ENCODE data around the gene MMP2. TPM values are rescaled to one million over a fixed set of nuclear protein-coding genes. Genes with fewer than 3 reads are reported as not detected.

Gene MMP2
- total RNA-seq (2014; rRNA removed) (0.75 TPM in 1 of 2 replicates, not detected in the other), Bru-seq, nascent RNA (percentile 1 among the genes with signal in this experiment), BruChase-seq, experiment 1, labeled RNA remaining after a 6-hour chase (not detected), BruChase-seq, experiment 2, labeled RNA remaining after a 2-hour chase (not detected)
- long read RNA-seq, result 0 reads

GRCh38 chr16:55478827-55479429, at the start of gene MMP2:
TSS of gene MMP2 (plus strand) at chr16:55479198. CDS start at chr16:55479480, 282 bp downstream.
- H3K79me2 ChIP-seq (ENCODE audit: low read length), result no peaks in the 10 kb centered on the region
- H3K4me2 ChIP-seq (ENCODE audit: low read length), result no peak within 1 kb of the TSS; the same call in 1 of the 2 replicates
- H3K27ac ChIP-seq (ENCODE audit: low read length), result no peak within 1 kb of the TSS
- H3K4me1 ChIP-seq (ENCODE audit: insufficient read depth, low read length), result no peaks in the 10 kb centered on the region
- no peak for ATAC-seq
- intact Hi-C loops (cut with micrococcal nuclease), result no loop called here
- POLR2A ChIA-PET (ENCODE audit: unreplicated experiment), result no interaction called here
- H3K4me3 ChIP-seq (ENCODE audit: low read length), result no peak within 1 kb of the TSS
- no peaks in the 10 kb centered on the region for H3K36me3 ChIP-seq (ENCODE audit: low read depth, low read length)
- H3F3A ChIP-seq (ENCODE audit: low read length, unreplicated experiment), result no peaks in the 10 kb centered on the region
- no peak within 1 kb of the TSS for H2AFZ ChIP-seq (ENCODE audit: low read length)
- TF ChIP-seq EZH2 (IDR thresholded peaks at IDR 0.05; ENCODE audit: low read length, unreplicated experiment), result no peak
- no peak for TF ChIP-seq EZH2phosphoT487 (IDR thresholded peaks at IDR 0.05; ENCODE audit: borderline replicate concordance, low read length)
- TF ChIP-seq, protein P1, sequence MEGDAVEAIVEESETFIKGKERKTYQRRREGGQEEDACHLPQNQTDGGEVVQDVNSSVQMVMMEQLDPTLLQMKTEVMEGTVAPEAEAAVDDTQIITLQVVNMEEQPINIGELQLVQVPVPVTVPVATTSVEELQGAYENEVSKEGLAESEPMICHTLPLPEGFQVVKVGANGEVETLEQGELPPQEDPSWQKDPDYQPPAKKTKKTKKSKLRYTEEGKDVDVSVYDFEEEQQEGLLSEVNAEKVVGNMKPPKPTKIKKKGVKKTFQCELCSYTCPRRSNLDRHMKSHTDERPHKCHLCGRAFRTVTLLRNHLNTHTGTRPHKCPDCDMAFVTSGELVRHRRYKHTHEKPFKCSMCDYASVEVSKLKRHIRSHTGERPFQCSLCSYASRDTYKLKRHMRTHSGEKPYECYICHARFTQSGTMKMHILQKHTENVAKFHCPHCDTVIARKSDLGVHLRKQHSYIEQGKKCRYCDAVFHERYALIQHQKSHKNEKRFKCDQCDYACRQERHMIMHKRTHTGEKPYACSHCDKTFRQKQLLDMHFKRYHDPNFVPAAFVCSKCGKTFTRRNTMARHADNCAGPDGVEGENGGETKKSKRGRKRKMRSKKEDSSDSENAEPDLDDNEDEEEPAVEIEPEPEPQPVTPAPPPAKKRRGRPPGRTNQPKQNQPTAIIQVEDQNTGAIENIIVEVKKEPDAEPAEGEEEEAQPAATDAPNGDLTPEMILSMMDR (conservative IDR thresholded peaks at IDR 0.05; ENCODE audit: low read depth, low read length), result no peak
- H3K9me2 ChIP-seq (replicated peaks; ENCODE audit: low read length), result no peaks in the 10 kb centered on the region
- no peak for DNase-seq
- no peak within 1 kb of the TSS for H3K9ac ChIP-seq (ENCODE audit: low read length)
- H4K20me1 ChIP-seq (ENCODE audit: low read length), result no peaks in the 10 kb centered on the region
- H3K27me3 ChIP-seq (ENCODE audit: low read length), result no peaks in the 10 kb centered on the region
- no peaks in the 10 kb centered on the region for H3K9me3 ChIP-seq (ENCODE audit: low read length)
- CTCF ChIA-PET, result no interaction called here
- no TSS peak for BruUV-seq (replicated peaks)

DNA sequence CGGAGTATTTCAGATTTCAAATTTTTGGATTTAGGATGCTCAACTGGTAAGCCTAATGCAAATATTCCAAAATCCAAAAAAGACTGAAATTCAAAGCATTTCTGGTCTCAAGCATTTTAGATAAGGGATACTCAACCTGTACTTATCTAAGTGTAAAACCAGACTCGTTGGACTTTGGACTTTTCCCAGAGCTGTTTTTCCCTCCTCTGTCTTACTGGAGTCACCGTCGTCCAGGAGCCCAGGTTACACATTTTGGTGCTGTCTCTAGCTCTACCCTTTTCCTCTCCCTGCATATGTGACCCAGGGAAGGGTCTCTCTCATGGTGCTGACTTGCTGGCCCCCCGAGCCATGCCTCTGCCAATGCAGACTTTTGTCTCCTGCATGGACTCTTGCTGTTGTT, 46.0 kb upstream of the MMP2 start:
- ATAC-seq (no peak), DNase-seq (no peak)
- no peaks in the 10 kb centered on the region for H3K9me3 ChIP-seq (ENCODE audit: low read length)
- no peaks in the 10 kb centered on the region for H3F3A ChIP-seq (ENCODE audit: low read length, unreplicated experiment)
- H3K79me2 ChIP-seq (ENCODE audit: low read length), result no peaks in the 10 kb centered on the region
- H3K36me3 ChIP-seq (ENCODE audit: low read depth, low read length), result no peaks in the 10 kb centered on the region
- POLR2A ChIA-PET (ENCODE audit: unreplicated experiment), result no interaction called here
- BruUV-seq (replicated peaks), result no TSS peak
- H2AFZ ChIP-seq (ENCODE audit: low read length), result no peak overlapping the region
- H3K27ac ChIP-seq (ENCODE audit: low read length), result no peak overlapping the region
- no peaks in the 10 kb centered on the region for H4K20me1 ChIP-seq (ENCODE audit: low read length)
- H3K4me1 ChIP-seq (ENCODE audit: insufficient read depth, low read length), result no peaks in the 10 kb centered on the region
- no peak overlapping the region for H3K9ac ChIP-seq (ENCODE audit: low read length)
- TF ChIP-seq EZH2 (IDR thresholded peaks at IDR 0.05; ENCODE audit: low read length, unreplicated experiment) (no peak), EZH2phosphoT487 (IDR thresholded peaks at IDR 0.05; ENCODE audit: borderline replicate concordance, low read length) (no peak)
- TF ChIP-seq, protein P1 (conservative IDR thresholded peaks at IDR 0.05; ENCODE audit: low read depth, low read length), result no peak
- no peaks in the 10 kb centered on the region for H3K27me3 ChIP-seq (ENCODE audit: low read length)
- intact Hi-C loops (cut with micrococcal nuclease), result no loop called here
- H3K9me2 ChIP-seq (replicated peaks; ENCODE audit: low read length), result no peaks in the 10 kb centered on the region
- H3K4me3 ChIP-seq (ENCODE audit: low read length), result no peak overlapping the region
- no peak overlapping the region for H3K4me2 ChIP-seq (ENCODE audit: low read length)
- CTCF ChIA-PET, result no interaction called here

- TF ChIP-seq, protein P1 (conservative IDR thresholded peaks at IDR 0.05; ENCODE audit: low read depth, low read length), result no peak
- TF ChIP-seq EZH2phosphoT487 (IDR thresholded peaks at IDR 0.05; ENCODE audit: borderline replicate concordance, low read length) (no peak), EZH2 (IDR thresholded peaks at IDR 0.05; ENCODE audit: low read length, unreplicated experiment) (no peak)
- Histone ChIP-seq H3K9me3 (ENCODE audit: low read length) (no peaks in the 10 kb centered on the region), H3K79me2 (ENCODE audit: low read length) (no peaks in the 10 kb centered on the region), H3K9me2 (replicated peaks; ENCODE audit: low read length) (no peaks in the 10 kb centered on the region), H3K4me3 (ENCODE audit: low read length) (no peak overlapping the region), H3K4me2 (ENCODE audit: low read length) (no peak overlapping the region), H2AFZ (ENCODE audit: low read length) (no peak overlapping the region), H3K27me3 (ENCODE audit: low read length) (no peaks in the 10 kb centered on the region), H3K9ac (ENCODE audit: low read length) (no peak overlapping the region), H4K20me1 (ENCODE audit: low read length) (no peaks in the 10 kb centered on the region), H3K27ac (ENCODE audit: low read length) (no peak overlapping the region), H3F3A (ENCODE audit: low read length, unreplicated experiment) (no peaks in the 10 kb centered on the region), H3K36me3 (ENCODE audit: low read depth, low read length) (no peaks in the 10 kb centered on the region), H3K4me1 (ENCODE audit: insufficient read depth, low read length) (no peaks in the 10 kb centered on the region)
- ATAC-seq (no peak), DNase-seq (no peak)
- BruUV-seq (replicated peaks), result no TSS peak
- CTCF ChIA-PET, result no interaction called here
- POLR2A ChIA-PET (ENCODE audit: unreplicated experiment), result no interaction called here
- intact Hi-C loops (cut with micrococcal nuclease), result no loop called here
Observed at GRCh38 chr16:55433535-55433934, 45.5 kb upstream of the MMP2 start.
